Stimulated activated CD4-positive, alpha-beta T cell treated with anti-CD3 and anti-CD28 coated beads, TNF-alpha, amount 100 ng/mL, for 1 hour (primary cell): ENCODE data around the gene OSBPL10.
"Not testable (repeated sequence)": the region's sequence is repeated elsewhere in the genome, so short reads cannot be mapped to it uniquely, and the experiment has no call there.

ENCODE experiments used
- DNase-seq, 3 donors: peaks; one replicate each; pipeline ENCODE4 v3.0.0-alpha.2; 2020; ENCODE audit warnings: low read depth in 3 of 3, low spot score in 1 of 3

Gene OSBPL10

GRCh38 chr3:31993843-31994242 lies 12.8 kb upstream of the OSBPL10 start:
- no peak for DNase-seq

DNA sequence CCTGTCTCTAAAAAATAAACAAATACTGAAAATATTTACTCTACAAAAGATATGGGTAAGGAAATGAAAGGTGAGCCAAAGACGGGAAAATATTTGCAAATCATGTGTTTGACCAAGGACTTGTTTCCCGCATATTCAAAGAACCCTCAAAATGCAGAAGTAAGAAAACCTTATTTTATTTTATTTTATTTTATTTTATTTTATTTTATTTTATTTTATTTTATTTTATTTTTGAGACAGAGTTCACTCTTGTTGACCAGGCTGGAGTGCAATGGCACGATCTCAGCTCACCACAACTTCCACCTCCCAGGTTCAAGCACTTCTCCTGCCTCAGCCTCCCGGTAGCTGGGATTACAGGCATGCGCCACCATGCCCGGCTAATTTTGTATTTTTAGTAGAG lies 11.9 kb upstream of the OSBPL10 start:
- not testable (repeated sequence) for DNase-seq

DNA sequence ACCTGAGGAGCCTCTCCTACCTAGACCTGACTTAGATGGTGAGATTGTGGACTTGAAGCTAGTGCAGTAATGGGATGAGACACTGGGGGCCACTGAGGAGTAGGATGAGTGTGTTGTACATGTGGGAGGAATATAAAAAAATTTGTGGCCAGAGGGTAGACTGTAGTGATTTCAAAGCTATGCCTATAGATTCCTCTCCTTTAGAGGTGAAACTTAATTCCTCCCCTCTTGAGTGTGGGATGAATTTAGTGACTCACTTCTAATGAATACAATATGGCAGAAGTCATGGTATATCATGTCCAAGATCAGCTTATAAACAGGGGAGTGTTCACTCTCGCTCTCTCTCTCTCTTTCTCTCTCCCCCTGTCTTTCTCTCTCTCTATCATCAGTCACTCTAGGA lies 7.2 kb upstream of the OSBPL10 start:
- no peak for DNase-seq

GRCh38 chr3:31985831-31986230 lies 4.8 kb upstream of the OSBPL10 start:
- no peak for DNase-seq

GRCh38 chr3:31984321-31984720 lies 3.3 kb upstream of the OSBPL10 start:
- no peak for DNase-seq

- peak in 1 of 3 donors; percentile 32 for DNase-seq
Observed at GRCh38 chr3:31980530-31981205, 394 bp downstream of the OSBPL10 start.

- no peak for DNase-seq
Observed at GRCh38 chr3:31979001-31979697, 1.9 kb downstream of the OSBPL10 start.

DNA sequence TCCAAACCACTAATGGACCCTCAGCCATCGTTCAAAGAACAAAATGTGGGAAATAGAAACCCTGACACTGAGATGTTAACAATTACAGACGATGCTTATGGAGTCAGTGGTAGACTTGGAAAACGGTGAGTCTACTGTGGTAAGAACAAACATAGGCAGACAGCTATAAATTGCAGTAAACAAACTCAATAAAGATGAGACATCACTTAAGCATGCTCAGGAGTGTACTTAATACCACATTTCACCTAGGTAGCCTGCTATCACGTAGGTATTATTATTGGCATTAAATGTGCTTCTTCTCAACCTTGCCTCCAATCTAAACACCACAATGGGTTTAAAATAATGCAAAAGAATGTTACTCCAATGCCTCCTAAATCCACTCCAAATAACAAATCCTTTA lies 2.5 kb downstream of the OSBPL10 start:
- no peak for DNase-seq

DNA sequence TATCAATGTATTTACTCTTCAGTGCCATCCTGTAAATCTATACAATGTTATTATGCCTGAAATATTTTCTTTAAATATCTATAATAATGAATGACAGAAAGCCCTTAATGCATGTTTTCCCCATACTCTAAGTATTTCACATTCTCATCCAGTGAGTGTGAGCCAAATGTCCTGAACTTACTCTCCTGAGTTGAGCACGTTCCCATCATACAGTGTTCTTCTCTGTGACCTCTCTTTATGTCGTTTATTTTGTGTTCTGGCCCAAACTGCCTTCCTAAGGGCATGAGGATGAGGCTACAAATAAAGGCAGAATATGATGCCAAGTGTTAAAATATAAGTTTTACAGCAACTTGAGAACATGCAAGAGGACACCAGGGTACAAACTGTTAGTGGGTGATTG lies 3.3 kb downstream of the OSBPL10 start:
- no peak for DNase-seq

DNA sequence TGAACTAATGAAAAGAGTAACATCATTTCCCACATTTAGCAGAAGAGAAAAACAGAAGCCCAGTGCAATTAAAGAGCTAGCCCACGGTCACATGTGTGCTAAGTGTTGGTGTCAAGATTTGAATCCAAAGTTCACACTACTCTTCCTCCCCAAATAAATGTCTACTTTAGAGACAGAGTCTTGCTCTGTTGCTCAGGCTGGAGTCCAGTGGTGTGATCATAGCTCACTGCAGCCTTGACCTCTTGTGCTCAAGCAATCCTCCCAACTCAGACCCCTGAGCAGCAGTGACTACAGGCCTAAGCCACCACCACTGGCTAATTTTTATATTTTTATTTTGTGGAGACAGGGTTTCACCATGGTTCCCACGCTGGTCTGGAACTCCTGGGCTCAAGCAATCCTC lies 4.8 kb downstream of the OSBPL10 start:
- no peak for DNase-seq

DNA sequence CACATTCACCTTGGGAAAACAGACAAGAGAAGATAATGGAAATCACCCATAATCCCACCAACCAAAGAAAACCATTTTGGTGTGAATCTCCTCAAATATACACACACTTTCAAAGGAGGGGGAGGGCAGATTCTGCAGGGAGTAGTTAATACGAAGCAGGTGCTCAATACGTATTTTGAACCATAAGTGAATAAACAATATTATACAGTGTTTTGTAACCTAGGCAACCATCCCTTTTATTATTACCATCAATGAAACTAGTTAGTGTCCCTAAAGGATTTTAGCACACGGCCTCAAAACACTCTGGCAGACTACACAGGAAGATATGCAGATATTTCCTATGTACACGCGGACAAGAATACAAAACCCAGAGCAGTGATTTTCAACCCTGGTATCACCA lies 6.1 kb downstream of the OSBPL10 start:
- DNase-seq = no peak

DNA sequence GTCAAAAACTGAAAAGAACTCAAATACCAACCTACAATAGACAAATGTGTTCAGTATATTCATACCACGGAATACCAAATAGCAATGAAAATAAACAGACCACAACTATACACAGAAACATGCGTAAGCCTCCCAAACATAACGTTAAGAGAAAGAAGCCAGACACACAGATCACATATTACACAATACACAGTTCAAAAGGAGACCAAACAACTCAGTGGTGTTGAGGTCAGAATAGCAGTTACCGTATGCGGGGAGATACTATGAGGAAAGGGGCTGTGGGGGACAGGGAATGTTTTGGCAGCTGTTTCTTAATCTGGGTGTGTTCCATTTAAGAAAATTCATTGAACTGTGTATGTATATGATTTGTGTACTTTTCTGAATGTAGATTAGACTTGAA lies 6.6 kb downstream of the OSBPL10 start:
- DNase-seq = no peak

- no peak for DNase-seq
Observed at GRCh38 chr3:31973837-31974236, 7.2 kb downstream of the OSBPL10 start.

DNA sequence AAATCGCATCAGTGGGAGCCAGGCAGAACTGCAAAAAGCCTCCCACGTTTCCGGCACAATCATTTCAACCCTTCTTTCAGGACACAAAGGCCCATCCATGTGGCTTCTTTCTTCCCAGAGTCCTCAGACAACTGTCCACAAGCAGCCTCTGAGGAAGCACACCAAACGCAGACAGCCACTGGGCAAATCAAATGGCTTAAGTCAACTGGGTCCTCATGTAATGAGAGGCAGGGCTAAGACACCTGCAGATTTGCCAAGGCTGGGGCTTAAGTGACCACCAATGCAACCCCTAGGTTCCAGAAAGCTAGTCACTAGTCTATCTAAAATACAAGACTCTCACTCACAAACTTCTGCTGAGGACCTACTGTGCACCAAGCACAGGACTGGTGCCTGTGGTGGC lies 8.0 kb downstream of the OSBPL10 start:
- no peak for DNase-seq

GRCh38 chr3:31971607-31972006 lies 9.5 kb downstream of the OSBPL10 start:
- no peak for DNase-seq

DNA sequence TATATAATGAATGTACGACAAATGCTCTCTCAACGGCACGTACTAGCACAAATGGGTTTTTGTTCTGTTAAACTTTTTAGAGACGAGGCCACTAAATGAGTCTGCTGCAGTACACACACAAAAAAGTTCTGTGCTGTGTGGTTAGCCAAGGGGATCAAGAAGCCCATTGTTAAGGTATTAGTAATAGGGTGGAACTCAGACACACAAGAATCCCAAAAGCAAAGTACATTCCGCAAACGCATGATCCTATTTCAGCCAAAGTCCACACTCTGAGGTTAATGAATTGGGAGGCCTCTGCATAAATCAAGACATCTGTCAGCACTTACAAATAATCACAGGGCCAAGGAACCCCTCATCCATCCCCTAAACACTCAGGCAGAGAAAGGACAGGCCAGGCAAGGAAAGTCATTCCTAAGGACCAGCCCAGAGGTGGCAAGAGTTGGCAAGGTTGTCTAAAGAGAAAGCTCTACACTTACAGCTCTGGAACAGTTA lies 12.1 kb downstream of the OSBPL10 start:
- DNase-seq = no peak

- no peak for DNase-seq
Observed at GRCh38 chr3:31968369-31968926, 12.6 kb downstream of the OSBPL10 start.

GRCh38 chr3:31967592-31967991 lies 13.5 kb downstream of the OSBPL10 start:
- DNase-seq = no peak

- no peak for DNase-seq
Observed at GRCh38 chr3:31966978-31967591, 14.0 kb downstream of the OSBPL10 start.

DNA sequence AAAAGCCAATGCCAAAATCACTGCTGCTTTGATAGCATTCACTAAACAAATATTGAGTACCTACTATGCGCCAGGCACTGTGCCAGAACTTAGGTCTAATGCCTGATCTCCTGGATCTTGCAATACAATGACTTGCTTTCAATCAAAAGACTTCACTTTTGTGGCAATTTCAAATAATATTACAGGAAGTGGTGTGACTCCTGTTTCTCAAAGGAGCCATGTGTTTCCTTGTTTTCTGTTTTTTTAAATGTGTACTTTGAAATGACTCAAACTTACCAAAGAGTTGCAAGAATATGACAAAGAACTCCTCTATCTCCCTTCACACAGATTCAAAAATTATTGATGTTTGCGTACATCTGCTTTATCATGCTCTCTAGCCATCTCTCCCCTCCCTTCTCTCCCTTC lies 18.3 kb downstream of the OSBPL10 start:
- DNase-seq = no peak

GRCh38 chr3:31960793-31961431 lies 20.1 kb downstream of the OSBPL10 start:
- no peak for DNase-seq
